GM18511 (cell line): Measurements from ENCODE around the gene ZNF358.

ENCODE experiments used
- ATAC-seq: cut with Tn5 transposase; IDR thresholded peaks from one replicate; pipeline ENCODE4 v1.9.1; 2021; ENCODE audit warnings: mild to moderate bottlenecking, moderate library complexity; ENCODE audit not compliant: unreplicated experiment

ZNF358 gene

GRCh38 chr19:7519361-7520130, 3.6 kb downstream of the ZNF358 start:
- no peak for ATAC-seq

- no peak for ATAC-seq
Measured at GRCh38 chr19:7520131-7521051, 4.5 kb downstream of the ZNF358 start.

- ATAC-seq: no peak
Measured at GRCh38 chr19:7521551-7522071, 5.7 kb downstream of the ZNF358 start.

- peak; percentile 86 for ATAC-seq
Measured at GRCh38 chr19:7522072-7522922, 6.4 kb downstream of the ZNF358 start, which contains the start of gene MCOLN1. TSS of gene MCOLN1 (plus strand) at chr19:7522624. CDS start at chr19:7522751, 127 bp downstream.

GRCh38 chr19:7522923-7523667, 7.2 kb downstream of the ZNF358 start:
- no peak for ATAC-seq

GRCh38 chr19:7524523-7524922, 8.6 kb downstream of the ZNF358 start:
- no peak for ATAC-seq

- no peak for ATAC-seq
Measured at GRCh38 chr19:7524992-7525739, 9.3 kb downstream of the ZNF358 start.

- no peak for ATAC-seq
Measured at GRCh38 chr19:7526059-7526929, 10.4 kb downstream of the ZNF358 start.

GRCh38 chr19:7527516-7528191, 11.8 kb downstream of the ZNF358 start:
- ATAC-seq: no peak

GRCh38 chr19:7528192-7528519, 12.3 kb downstream of the ZNF358 start:
- ATAC-seq: no peak

- ATAC-seq: no peak
Measured at GRCh38 chr19:7528522-7529245, 12.8 kb downstream of the ZNF358 start.

- ATAC-seq: no peak
Measured at GRCh38 chr19:7529246-7529600, 13.3 kb downstream of the ZNF358 start.

- no peak for ATAC-seq
Measured at GRCh38 chr19:7529610-7530490, 13.9 kb downstream of the ZNF358 start.

GRCh38 chr19:7533281-7533885, 17.5 kb downstream of the ZNF358 start:
- no peak for ATAC-seq

- ATAC-seq: no peak
Measured at GRCh38 chr19:7533925-7534480, 18.1 kb downstream of the ZNF358 start.
